ENCODE results near the gene OR5P2. TPM values are rescaled to one million over a fixed set of nuclear protein-coding genes. Genes with fewer than 3 reads are reported as not detected.

Gene OR5P2
- total and polyA plus RNA-seq, 10 of the 15 experiments (the other 5 are each of a cell fraction or from before 2014, with no cell fraction given), result not detected

Other genes with a start within 250 kb of the OR5P2 start
- gene CYB5R2, start 123.4 kb downstream of the OR5P2 start, total RNA-seq (2014; rRNA removed), result 64.5 and 66.5 TPM in 2 replicates
- 74.4 and 77.8 TPM in 2 replicates for gene CYB5R2, start 123.4 kb downstream of the OR5P2 start, total RNA-seq (2014; rRNA removed; fragmentation: Illumina TruSeq; extraction: Trizol)
- 46.6 and 56.8 TPM in 2 replicates for gene CYB5R2, start 123.4 kb downstream of the OR5P2 start, total RNA-seq (2021)
- 15.1 and 21.0 TPM in 2 replicates for gene CYB5R2, start 123.4 kb downstream of the OR5P2 start, polyA plus RNA-seq (2011; rRNA removed)
- gene CYB5R2, start 123.4 kb downstream of the OR5P2 start, polyA plus RNA-seq (2014; fragmentation: Illumina TruSeq; extraction: Trizol), result 97.8 and 106 TPM in 2 replicates
- gene CYB5R2, start 123.4 kb downstream of the OR5P2 start, polyA plus RNA-seq (2014; fragmentation: Nextera tagmentation; extraction: Ambion mirVana), result 100 to 1,000 TPM in 1 of 2 experiments, 10 to 100 TPM in 1; 83.1 to 111 TPM
- 74.8 and 77.2 TPM in 2 replicates for gene CYB5R2, start 123.4 kb downstream of the OR5P2 start, polyA plus RNA-seq (2014; rRNA removed)
- gene CYB5R2, start 123.4 kb downstream of the OR5P2 start, polyA plus RNA-seq (2016; fragmentation: Nextera tagmentation; extraction: Ambion mirVana), result 10 to 100 TPM; 49.3 to 51.0 TPM
- not detected in 2 replicates for gene OVCH2, start 90.5 kb downstream of the OR5P2 start, total RNA-seq (2014; rRNA removed)
- gene OVCH2, start 90.5 kb downstream of the OR5P2 start, total RNA-seq (2014; rRNA removed; fragmentation: Illumina TruSeq; extraction: Trizol), result not detected in 2 replicates
- not detected in 2 replicates for gene OVCH2, start 90.5 kb downstream of the OR5P2 start, total RNA-seq (2021)
- not detected in 2 replicates for gene OVCH2, start 90.5 kb downstream of the OR5P2 start, polyA plus RNA-seq (2011; rRNA removed)
- not detected in 2 replicates for gene OVCH2, start 90.5 kb downstream of the OR5P2 start, polyA plus RNA-seq (2014; fragmentation: Illumina TruSeq; extraction: Trizol)
- not detected for gene OVCH2, start 90.5 kb downstream of the OR5P2 start, polyA plus RNA-seq (2014; fragmentation: Nextera tagmentation; extraction: Ambion mirVana)
- gene OVCH2, start 90.5 kb downstream of the OR5P2 start, polyA plus RNA-seq (2014; rRNA removed), result not detected in 2 replicates
- gene OVCH2, start 90.5 kb downstream of the OR5P2 start, polyA plus RNA-seq (2016; fragmentation: Nextera tagmentation; extraction: Ambion mirVana), result not detected
- gene OR5P3, start 33.9 kb upstream of the OR5P2 start, total RNA-seq (2014; rRNA removed), result not detected in 2 replicates
- gene OR5P3, start 33.9 kb upstream of the OR5P2 start, total RNA-seq (2014; rRNA removed; fragmentation: Illumina TruSeq; extraction: Trizol), result not detected in 2 replicates
- gene OR5P3, start 33.9 kb upstream of the OR5P2 start, total RNA-seq (2021), result not detected in 2 replicates
- not detected in 2 replicates for gene OR5P3, start 33.9 kb upstream of the OR5P2 start, polyA plus RNA-seq (2011; rRNA removed)
- gene OR5P3, start 33.9 kb upstream of the OR5P2 start, polyA plus RNA-seq (2014; fragmentation: Illumina TruSeq; extraction: Trizol), result not detected in 2 replicates
- not detected for gene OR5P3, start 33.9 kb upstream of the OR5P2 start, polyA plus RNA-seq (2014; fragmentation: Nextera tagmentation; extraction: Ambion mirVana)
- not detected in 2 replicates for gene OR5P3, start 33.9 kb upstream of the OR5P2 start, polyA plus RNA-seq (2014; rRNA removed)
- not detected for gene OR5P3, start 33.9 kb upstream of the OR5P2 start, polyA plus RNA-seq (2016; fragmentation: Nextera tagmentation; extraction: Ambion mirVana)
- not detected in 2 replicates for gene OR10A6, start 134.3 kb upstream of the OR5P2 start, total RNA-seq (2014; rRNA removed)
- not detected in 2 replicates for gene OR10A6, start 134.3 kb upstream of the OR5P2 start, total RNA-seq (2014; rRNA removed; fragmentation: Illumina TruSeq; extraction: Trizol)
- not detected in 2 replicates for gene OR10A6, start 134.3 kb upstream of the OR5P2 start, total RNA-seq (2021)
- not detected in 2 replicates for gene OR10A6, start 134.3 kb upstream of the OR5P2 start, polyA plus RNA-seq (2011; rRNA removed)
- not detected in 2 replicates for gene OR10A6, start 134.3 kb upstream of the OR5P2 start, polyA plus RNA-seq (2014; fragmentation: Illumina TruSeq; extraction: Trizol)
- not detected for gene OR10A6, start 134.3 kb upstream of the OR5P2 start, polyA plus RNA-seq (2014; fragmentation: Nextera tagmentation; extraction: Ambion mirVana)
- not detected in 2 replicates for gene OR10A6, start 134.3 kb upstream of the OR5P2 start, polyA plus RNA-seq (2014; rRNA removed)
- not detected for gene OR10A6, start 134.3 kb upstream of the OR5P2 start, polyA plus RNA-seq (2016; fragmentation: Nextera tagmentation; extraction: Ambion mirVana)
- gene OR10A3, start 144.8 kb upstream of the OR5P2 start, total RNA-seq (2014; rRNA removed), result not detected in 2 replicates
- not detected in 2 replicates for gene OR10A3, start 144.8 kb upstream of the OR5P2 start, total RNA-seq (2014; rRNA removed; fragmentation: Illumina TruSeq; extraction: Trizol)
- gene OR10A3, start 144.8 kb upstream of the OR5P2 start, total RNA-seq (2021), result not detected in 2 replicates
- gene OR10A3, start 144.8 kb upstream of the OR5P2 start, polyA plus RNA-seq (2011; rRNA removed), result 0.04 TPM in 1 of 2 replicates, not detected in the other
- gene OR10A3, start 144.8 kb upstream of the OR5P2 start, polyA plus RNA-seq (2014; fragmentation: Illumina TruSeq; extraction: Trizol), result not detected in 2 replicates
- not detected for gene OR10A3, start 144.8 kb upstream of the OR5P2 start, polyA plus RNA-seq (2014; fragmentation: Nextera tagmentation; extraction: Ambion mirVana)
- gene OR10A3, start 144.8 kb upstream of the OR5P2 start, polyA plus RNA-seq (2014; rRNA removed), result not detected in 2 replicates
- gene OR10A3, start 144.8 kb upstream of the OR5P2 start, polyA plus RNA-seq (2016; fragmentation: Nextera tagmentation; extraction: Ambion mirVana), result not detected
- gene NLRP10, start 168.5 kb upstream of the OR5P2 start, total RNA-seq (2014; rRNA removed), result not detected in 2 replicates
- gene NLRP10, start 168.5 kb upstream of the OR5P2 start, total RNA-seq (2014; rRNA removed; fragmentation: Illumina TruSeq; extraction: Trizol), result not detected in 2 replicates
- not detected in 2 replicates for gene NLRP10, start 168.5 kb upstream of the OR5P2 start, total RNA-seq (2021)
- gene NLRP10, start 168.5 kb upstream of the OR5P2 start, polyA plus RNA-seq (2011; rRNA removed), result 0.04 TPM in 1 of 2 replicates, not detected in the other
- gene NLRP10, start 168.5 kb upstream of the OR5P2 start, polyA plus RNA-seq (2014; fragmentation: Illumina TruSeq; extraction: Trizol), result not detected in 2 replicates
- gene NLRP10, start 168.5 kb upstream of the OR5P2 start, polyA plus RNA-seq (2014; fragmentation: Nextera tagmentation; extraction: Ambion mirVana), result not detected
- not detected in 2 replicates for gene NLRP10, start 168.5 kb upstream of the OR5P2 start, polyA plus RNA-seq (2014; rRNA removed)
- gene NLRP10, start 168.5 kb upstream of the OR5P2 start, polyA plus RNA-seq (2016; fragmentation: Nextera tagmentation; extraction: Ambion mirVana), result not detected
- gene EIF3F, start 190.4 kb upstream of the OR5P2 start, total RNA-seq (2014; rRNA removed), result 371 and 461 TPM in 2 replicates
- 208 and 214 TPM in 2 replicates for gene EIF3F, start 190.4 kb upstream of the OR5P2 start, total RNA-seq (2014; rRNA removed; fragmentation: Illumina TruSeq; extraction: Trizol)
- 363 and 377 TPM in 2 replicates for gene EIF3F, start 190.4 kb upstream of the OR5P2 start, total RNA-seq (2021)
- gene EIF3F, start 190.4 kb upstream of the OR5P2 start, polyA plus RNA-seq (2011; rRNA removed), result 92.5 and 112 TPM in 2 replicates
- gene EIF3F, start 190.4 kb upstream of the OR5P2 start, polyA plus RNA-seq (2014; fragmentation: Illumina TruSeq; extraction: Trizol), result 317 and 323 TPM in 2 replicates
- 100 to 1,000 TPM in 1 of 2 experiments, 10 to 100 TPM in 1; 81.3 to 226 TPM for gene EIF3F, start 190.4 kb upstream of the OR5P2 start, polyA plus RNA-seq (2014; fragmentation: Nextera tagmentation; extraction: Ambion mirVana)
- gene EIF3F, start 190.4 kb upstream of the OR5P2 start, polyA plus RNA-seq (2014; rRNA removed), result 211 and 259 TPM in 2 replicates
- 100 to 1,000 TPM; 158 to 177 TPM for gene EIF3F, start 190.4 kb upstream of the OR5P2 start, polyA plus RNA-seq (2016; fragmentation: Nextera tagmentation; extraction: Ambion mirVana)